Measurements from ENCODE around the gene CIZ1.
"Not testable (repeated sequence)": the region's sequence is repeated elsewhere in the genome, so short reads cannot be mapped to it uniquely, and the experiment has no call there.

The CIZ1 gene

GRCh38 chr9:128191406-128192046, at the start of gene CIZ1:
Gene CIZ1, minus strand, starts transcription at chr9:128191572. Its CDS starts 715 bp downstream, at chr9:128190857.
- peak; percentile 34 to 69 (median 47) for DNase-seq (ENCODE audit: low read depth in 3 of 3)

DNA sequence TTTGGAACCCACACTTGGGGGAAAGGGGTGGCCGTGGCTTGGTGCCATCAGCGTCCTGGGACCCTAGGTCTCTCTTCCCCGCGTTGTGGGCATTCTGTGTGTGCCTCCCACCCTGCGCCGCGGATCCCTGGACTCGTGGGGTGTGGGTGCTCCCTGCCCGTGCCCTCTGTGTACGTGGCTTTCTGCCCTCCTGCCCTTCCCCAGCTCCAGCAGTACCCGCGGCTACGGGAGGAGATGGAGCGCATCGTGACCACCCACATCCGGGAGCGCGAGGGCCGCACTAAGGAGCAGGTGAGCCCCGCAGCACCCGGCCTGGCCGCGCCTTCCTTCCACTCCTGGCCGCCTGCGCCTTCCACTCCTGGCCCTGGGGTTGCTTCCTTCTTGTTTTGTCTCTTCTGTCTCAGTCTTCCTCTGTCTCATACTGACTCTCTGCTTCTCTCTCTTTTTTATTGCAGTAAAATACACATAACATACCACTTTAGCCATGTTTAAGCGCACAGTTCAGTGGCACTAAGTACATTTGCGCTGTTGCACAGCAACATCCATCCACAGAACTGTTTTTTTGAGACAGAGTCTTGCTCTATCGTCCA, 42.5 kb upstream of the CIZ1 start:
- DNase-seq (ENCODE audit: low read depth in 3 of 3) = no peak

DNA sequence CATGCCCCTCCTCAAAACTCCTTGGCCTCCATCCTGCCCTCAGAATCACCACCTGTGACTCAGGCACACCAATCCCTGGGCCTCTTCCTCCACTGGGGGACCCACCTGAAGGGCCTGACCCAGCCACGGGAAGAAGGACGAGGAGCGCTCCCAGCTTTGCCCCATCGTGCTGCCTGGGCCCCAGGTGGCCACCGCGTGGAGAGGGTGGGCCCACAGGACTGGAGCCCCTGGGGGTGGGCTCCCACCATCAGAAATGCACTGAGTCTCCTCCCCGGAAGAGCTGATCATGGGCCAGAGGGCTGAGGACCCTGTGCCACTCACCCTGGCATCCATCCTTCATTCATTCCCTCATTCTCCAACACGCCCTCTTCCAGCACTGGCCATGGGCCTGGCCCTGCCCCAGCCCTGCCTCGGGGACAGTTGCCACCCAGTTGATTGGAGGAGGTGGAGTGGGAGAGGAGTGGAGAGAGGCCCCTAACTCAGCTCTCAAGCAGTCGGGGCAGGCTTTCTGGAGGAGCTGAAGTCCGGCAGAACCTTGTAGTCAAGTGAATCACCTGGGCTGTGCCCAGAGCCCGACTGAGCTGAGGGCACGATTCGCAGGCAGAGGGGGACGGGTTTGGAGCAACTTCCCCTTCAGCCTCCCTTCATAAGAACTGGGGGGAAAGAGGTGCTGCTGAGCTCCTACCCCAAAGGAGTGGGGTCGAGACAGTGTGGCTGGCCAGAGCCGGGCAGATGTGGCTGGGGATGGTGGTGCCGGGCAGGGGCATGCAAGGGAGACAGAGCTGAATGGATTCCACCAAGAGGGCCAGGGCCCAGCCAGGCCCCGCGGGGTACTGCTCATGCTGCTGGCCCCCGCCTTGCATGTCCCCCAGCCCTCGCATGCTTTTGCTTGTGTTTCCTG, 41.4 kb upstream of the CIZ1 start:
- DNase-seq (ENCODE audit: low read depth in 3 of 3) = no peak

DNA sequence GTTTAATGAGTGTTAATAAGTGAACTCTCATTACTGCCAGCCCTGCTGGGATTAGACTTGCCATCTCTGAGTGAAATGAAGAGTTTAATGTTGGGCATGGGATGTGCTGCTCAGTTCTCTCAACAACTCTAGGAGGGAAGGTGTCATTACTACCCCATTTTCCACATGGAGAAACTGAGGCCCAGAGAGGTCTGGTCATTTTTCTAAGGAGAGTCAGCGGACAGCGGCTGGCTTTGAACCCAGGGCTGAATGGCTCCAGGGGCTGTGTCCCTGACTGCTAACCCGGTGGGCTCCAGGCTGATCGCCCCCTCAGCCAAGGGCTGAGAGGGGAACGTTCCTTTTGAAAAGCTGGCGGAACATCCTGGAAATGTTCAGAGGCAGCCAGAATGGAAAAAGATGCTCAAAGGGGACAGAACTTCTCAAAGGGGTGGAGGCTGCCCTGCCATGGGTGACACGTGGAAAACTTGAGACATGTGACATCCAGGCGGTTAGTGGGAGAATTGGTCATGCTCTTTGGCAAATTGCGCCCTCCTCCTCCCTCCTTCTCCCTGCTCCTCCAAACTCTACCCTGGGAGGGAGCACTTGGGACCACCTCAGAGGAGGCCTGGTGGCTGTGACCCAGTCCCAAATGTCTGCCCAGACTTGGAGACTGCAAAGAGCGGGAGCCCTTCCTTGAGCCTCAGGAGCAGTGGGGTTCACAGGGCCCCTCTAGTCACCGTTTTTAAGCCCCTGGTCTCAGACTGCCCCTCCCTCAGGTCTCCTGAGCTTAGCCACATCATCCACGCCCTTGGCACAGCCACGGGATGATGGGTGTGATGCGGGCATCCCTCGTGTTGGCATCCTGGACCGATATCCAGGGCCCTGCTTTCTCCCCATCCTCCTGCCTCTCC, 40.5 kb upstream of the CIZ1 start:
- peak in 1 of 3 donors; percentile 16 for DNase-seq (ENCODE audit: low read depth in 3 of 3)

- not testable (repeated sequence) for DNase-seq (ENCODE audit: low read depth in 3 of 3)
Observed at GRCh38 chr9:128230897-128231296, 39.5 kb upstream of the CIZ1 start.

GRCh38 chr9:128226412-128226801, 35.0 kb upstream of the CIZ1 start:
- DNase-seq (ENCODE audit: low read depth in 3 of 3) = no peak

- DNase-seq (ENCODE audit: low read depth in 3 of 3) = no peak
Observed at GRCh38 chr9:128225770-128226411, 34.5 kb upstream of the CIZ1 start.

GRCh38 chr9:128224877-128225276, 33.5 kb upstream of the CIZ1 start:
- no peak for DNase-seq (ENCODE audit: low read depth in 3 of 3)

DNA sequence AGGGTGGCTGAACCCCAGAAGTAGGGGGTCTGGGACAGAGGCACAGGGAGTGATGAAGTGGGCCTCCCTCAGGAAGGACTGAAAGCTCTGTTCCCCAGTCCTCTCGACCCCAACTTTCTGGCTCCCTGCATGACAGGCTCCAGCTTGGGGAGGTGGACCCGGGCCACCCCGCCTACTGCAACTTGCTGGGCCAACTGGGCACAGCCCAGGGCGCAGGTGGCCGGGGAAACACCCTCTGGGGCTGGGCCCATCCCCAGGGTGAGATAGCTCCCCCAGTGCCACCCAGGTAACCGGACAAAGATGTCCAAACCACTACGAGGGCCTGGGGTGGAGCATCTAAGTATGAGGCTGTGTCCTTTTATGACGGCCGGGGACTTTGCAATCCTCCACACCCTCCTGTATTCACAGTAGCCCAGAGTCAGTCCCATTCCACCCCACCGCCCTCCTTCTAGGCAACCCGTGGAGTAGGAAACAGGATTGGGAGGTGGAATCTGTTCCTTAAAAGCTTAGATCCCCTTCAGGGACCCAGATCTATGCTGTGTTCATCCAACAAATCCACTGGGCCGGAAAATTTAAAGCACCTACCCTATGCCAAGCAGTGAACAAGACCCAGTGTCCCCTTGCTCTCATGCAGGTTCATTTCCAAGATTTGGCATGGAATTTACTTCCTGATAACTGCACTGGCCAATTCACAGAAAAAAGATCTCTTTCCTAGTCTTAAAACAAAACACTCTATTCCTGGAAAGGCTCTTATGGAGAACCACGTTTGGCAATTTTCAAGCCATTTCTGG, 31.7 kb upstream of the CIZ1 start:
- no peak for DNase-seq (ENCODE audit: low read depth in 3 of 3)

DNA sequence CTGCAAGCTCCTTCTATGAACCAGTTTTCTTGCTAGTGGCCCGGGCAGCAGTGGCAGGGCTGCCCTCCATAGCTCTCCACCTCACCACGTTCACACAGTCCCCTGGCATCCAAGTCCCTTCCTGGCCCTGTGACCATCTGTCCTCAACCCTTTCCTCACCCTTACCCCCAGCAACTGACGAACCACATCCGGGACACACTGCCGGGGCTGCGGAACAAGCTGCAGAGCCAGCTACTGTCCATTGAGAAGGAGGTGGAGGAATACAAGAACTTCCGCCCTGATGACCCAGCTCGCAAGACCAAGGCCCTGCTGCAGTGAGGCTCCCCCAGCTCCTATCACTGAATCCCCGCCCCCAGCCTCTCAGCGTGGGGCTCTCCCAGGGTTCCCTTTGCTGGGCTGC, 30.7 kb upstream of the CIZ1 start:
- DNase-seq (ENCODE audit: low read depth in 3 of 3) = no peak

DNA sequence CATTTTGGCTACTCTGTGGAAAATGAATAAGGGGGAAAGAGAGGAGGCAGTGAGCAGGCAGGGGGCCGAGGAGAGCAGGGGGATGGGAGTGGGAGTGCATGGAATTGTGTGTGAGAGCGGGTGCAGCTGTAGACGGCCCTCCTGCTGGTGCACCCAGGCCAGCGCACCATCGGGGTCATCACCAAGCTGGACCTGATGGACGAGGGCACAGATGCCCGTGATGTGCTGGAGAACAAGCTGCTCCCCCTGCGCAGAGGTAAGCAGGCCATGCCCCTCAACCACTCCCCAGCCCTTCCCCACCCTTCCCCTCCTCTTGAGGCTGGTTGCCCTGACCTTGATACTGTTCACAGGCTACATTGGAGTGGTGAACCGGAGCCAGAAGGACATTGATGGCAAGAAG, 28.5 kb upstream of the CIZ1 start:
- no peak for DNase-seq (ENCODE audit: low read depth in 3 of 3)

- peak; percentile 87 to 94 (median 94) for DNase-seq (ENCODE audit: low read depth in 3 of 3)
Observed at GRCh38 chr9:128218518-128219389, 27.4 kb upstream of the CIZ1 start.

DNA sequence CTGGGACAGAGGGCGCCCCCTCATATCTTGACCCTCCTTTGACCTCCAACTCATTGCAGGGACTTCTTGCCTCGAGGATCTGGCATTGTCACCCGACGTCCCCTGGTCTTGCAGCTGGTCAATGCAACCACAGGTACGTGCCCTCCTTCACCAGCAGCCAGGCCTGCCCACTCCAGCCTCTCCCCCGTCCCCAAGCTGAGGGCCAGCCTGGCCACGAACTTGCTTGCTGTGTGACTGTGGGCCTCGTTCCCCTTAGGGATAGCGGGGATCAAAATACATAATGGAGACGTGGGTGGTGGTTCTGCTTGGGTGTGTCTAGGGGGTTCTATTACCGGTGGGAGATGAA, 26.8 kb upstream of the CIZ1 start:
- no peak for DNase-seq (ENCODE audit: low read depth in 3 of 3)

GRCh38 chr9:128216781-128217553, 25.6 kb upstream of the CIZ1 start:
- no peak for DNase-seq (ENCODE audit: low read depth in 3 of 3)

DNA sequence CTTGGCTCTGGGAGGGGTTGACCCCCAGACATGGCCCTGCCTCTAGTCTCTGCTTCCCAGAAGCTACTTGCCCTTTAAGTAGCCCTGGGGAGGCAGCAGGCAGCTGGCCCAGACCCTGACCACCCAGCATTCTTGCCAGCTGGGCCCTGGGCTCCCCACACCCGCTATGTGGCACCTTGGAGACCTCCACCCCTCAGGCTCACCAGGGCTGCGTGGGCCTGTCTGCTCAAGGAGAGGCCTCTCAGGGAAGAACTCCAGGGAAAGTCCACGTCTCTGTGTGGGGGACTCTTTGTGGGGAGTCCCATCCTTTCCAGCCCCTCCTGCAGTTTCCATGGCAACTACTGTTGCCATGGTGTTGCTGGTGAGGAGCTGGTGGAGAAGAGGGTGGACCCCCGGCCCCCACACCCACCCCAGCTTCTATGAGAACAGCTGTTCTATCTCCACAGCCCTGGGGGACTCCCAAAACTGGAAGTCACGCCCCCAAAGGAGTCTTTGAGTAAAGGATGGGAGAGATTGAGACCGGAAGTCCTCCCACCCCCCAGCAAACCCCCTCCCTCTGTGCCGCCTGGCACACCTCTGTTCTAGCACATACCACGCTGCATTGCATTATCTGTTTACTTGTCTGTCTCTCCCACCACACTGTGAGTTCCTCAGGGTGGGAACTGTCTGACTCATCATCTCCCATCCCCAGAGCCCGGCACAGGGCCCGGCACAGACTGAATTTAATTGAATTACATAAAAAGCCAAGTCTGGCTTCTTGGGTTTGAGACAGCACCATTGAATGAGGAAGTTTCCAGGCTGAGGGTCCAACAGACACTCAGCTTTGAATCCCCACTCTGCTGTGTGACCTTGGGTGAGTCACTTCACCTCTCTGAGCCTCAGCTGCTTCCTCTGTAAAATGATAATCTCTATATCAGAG, 24.4 kb upstream of the CIZ1 start:
- no peak for DNase-seq (ENCODE audit: low read depth in 3 of 3)

DNA sequence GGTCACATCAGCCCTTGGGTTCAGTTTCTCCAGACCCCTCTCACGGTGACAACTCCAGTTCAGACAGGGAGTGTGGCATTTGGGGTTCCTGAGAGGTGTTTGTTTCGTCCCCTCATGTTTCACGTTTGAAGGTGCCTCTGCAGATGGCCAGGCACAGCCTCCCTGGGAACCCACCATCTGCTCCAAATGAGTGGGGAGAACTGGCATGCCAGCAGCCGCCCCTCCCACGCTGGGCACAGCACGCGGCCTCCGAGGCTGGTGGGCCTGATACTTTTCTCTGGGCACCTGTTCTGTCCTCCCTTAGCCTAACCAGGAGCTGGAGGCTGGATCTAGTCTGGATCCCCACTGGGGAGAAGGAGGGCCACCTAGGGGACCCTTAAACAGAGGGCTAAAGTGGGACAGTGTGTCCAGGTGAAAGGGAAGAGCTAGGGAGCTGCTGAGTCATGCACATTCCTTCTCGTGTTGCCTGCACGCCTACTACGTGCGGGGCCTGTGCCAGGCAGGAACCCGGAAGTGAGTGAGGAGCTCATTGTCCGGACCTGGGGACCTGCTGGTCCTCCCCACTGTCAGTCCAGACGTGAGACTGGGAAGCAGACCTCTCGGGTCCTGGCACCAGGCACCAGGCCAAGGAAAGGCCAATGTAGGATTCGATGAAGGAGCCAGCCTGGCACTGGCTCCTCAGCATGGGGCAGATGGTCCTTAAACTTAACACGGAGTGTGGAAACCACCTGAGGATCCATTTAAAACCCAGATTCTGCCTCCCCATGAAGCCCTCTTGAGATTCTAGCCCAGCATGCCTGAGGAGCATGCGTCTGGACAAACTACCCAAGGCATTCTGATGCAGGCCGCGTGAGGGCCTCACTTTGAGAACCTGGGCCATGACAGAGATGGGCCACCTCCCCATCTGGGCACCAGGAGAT, 23.5 kb upstream of the CIZ1 start:
- no peak for DNase-seq (ENCODE audit: low read depth in 3 of 3)
